SU-DHL-6 (cell line): ENCODE data around the gene SLC27A4.

Experiments
- CTCF ChIP-seq: fragments of 200-600 bp; sonication (generic); IDR thresholded peaks from one replicate; pipeline ENCODE4 v1.5.1; 2017; ENCODE audit warnings: antibody characterized with exemption, mild to moderate bottlenecking, low read length, moderate library complexity; ENCODE audit not compliant: insufficient read depth, poor library complexity, severe bottlenecking
- EZH2phosphoT487 ChIP-seq: fragments of 200-600 bp; sonication (generic), shearing (Covaris generic); conservative IDR thresholded peaks from 2 replicates; pipeline ENCODE4 v1.6.1; 2018; ENCODE audit warnings: mild to moderate bottlenecking, antibody characterized with exemption, low read length, moderate library complexity, mixed read lengths

GRCh38 chr9:128406848-128407391 lies 66.6 kb downstream of the SLC27A4 start:
- no peak for TF ChIP-seq CTCF
- no peak for TF ChIP-seq EZH2phosphoT487
